A673 (cell line): ENCODE measurements around the gene PNPLA1.

Experiments
- EZH2 ChIP-seq: fragments of 200-600 bp; sonication (generic); IDR thresholded peaks from 2 replicates; pipeline ENCODE4 v1.6.1; 2017; ENCODE audit warnings: borderline replicate concordance, low read depth, mild to moderate bottlenecking, mixed read lengths, antibody characterized with exemption, low read length; ENCODE audit not compliant: poor library complexity, severe bottlenecking
- TF ChIP-seq, protein P1 (sequence below): fragments of 300-800, 200-600 bp; sonication (generic); conservative IDR thresholded peaks from 2 replicates; pipeline ENCODE4 v1.5.1; 2017; ENCODE audit warnings: low read depth, mild to moderate bottlenecking, antibody characterized with exemption, low read length, moderate library complexity, mixed read lengths

DNA sequence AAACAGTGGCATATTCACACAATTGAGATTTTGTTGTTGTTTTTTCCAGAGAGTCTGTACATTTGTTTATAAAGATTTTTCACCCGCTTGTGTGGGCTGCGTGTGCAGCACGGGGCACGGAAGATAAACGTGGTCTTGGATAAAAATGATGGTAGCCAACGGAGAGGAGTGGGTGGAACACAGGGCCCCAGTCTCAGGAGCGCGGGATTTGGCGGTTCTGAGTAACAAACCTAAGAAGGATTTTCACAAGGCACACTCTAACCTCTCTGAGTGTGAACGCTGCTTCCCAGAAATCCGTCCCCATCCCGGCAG lies 70.4 kb downstream of the PNPLA1 start:
- TF ChIP-seq, protein P1, sequence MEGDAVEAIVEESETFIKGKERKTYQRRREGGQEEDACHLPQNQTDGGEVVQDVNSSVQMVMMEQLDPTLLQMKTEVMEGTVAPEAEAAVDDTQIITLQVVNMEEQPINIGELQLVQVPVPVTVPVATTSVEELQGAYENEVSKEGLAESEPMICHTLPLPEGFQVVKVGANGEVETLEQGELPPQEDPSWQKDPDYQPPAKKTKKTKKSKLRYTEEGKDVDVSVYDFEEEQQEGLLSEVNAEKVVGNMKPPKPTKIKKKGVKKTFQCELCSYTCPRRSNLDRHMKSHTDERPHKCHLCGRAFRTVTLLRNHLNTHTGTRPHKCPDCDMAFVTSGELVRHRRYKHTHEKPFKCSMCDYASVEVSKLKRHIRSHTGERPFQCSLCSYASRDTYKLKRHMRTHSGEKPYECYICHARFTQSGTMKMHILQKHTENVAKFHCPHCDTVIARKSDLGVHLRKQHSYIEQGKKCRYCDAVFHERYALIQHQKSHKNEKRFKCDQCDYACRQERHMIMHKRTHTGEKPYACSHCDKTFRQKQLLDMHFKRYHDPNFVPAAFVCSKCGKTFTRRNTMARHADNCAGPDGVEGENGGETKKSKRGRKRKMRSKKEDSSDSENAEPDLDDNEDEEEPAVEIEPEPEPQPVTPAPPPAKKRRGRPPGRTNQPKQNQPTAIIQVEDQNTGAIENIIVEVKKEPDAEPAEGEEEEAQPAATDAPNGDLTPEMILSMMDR, result no peak
- no peak for TF ChIP-seq EZH2
